Peyer's patch (tissue), 4 donors: ENCODE data around the gene RNF5.

Experiments
- CTCF ChIP-seq, 6 experiments: fragments of 450-650 bp in 4 of 6; fragments of 200-600 bp in 2 of 6; sonication (generic) in 1 of 6; IDR thresholded peaks; one replicate each; pipeline ENCODE4 v1.5.1; 2017 to 2019; ENCODE audit warnings: antibody characterized with exemption in 6 of 6, mild to moderate bottlenecking in 3 of 6, moderate library complexity in 1 of 6
- POLR2A ChIP-seq, 2 donors: fragments of 450-650 bp; IDR thresholded peaks; one replicate each; pipeline ENCODE4 v1.5.1; 2017; ENCODE audit warnings: antibody characterized with exemption in 2 of 2, mild to moderate bottlenecking in 2 of 2, moderate library complexity in 2 of 2

GRCh38 chr6:32218167-32218566 lies 40.0 kb downstream of the RNF5 start:
- TF ChIP-seq POLR2A (IDR thresholded peaks at IDR 0.05): no peak
- TF ChIP-seq CTCF (IDR thresholded peaks at IDR 0.05): no peak
